Glutamatergic neuron (in vitro differentiated cells): Measurements from ENCODE around the gene OCLN. TPM values are rescaled to one million over a fixed set of nuclear protein-coding genes. Genes with fewer than 3 reads are reported as not detected.
"Not testable (repeated sequence)": the region's sequence is repeated elsewhere in the genome, so short reads cannot be mapped to it uniquely, and the experiment has no call there.

Experiments used
- DNase-seq: peaks from one replicate; pipeline ENCODE4 v3.0.0; 2022
- H3K27ac Mint-ChIP-seq: one replicate; pipeline ENCODE4 v1.8.0; 2020; ENCODE audit warnings: mild to moderate bottlenecking, mixed read lengths, inconsistent platforms; ENCODE audit not compliant: unreplicated experiment
- H3K27me3 Mint-ChIP-seq: one replicate; pipeline ENCODE4 v1.8.0; 2020; ENCODE audit warnings: mild to moderate bottlenecking, moderate library complexity, mixed read lengths, inconsistent platforms; ENCODE audit not compliant: unreplicated experiment
- H3K36me3 Mint-ChIP-seq: one replicate; pipeline ENCODE4 v1.8.0; 2020; ENCODE audit warnings: mild to moderate bottlenecking, mixed read lengths, inconsistent platforms; ENCODE audit not compliant: unreplicated experiment
- H3K4me1 Mint-ChIP-seq: one replicate; pipeline ENCODE4 v1.8.0; 2020; ENCODE audit warnings: mild to moderate bottlenecking, low read depth, mixed read lengths, inconsistent platforms; ENCODE audit not compliant: unreplicated experiment
- H3K4me3 Mint-ChIP-seq: one replicate; pipeline ENCODE4 v1.8.0; 2020; ENCODE audit warnings: mild to moderate bottlenecking, mixed read lengths, inconsistent platforms; ENCODE audit not compliant: unreplicated experiment
- H3K9me3 Mint-ChIP-seq: one replicate; pipeline ENCODE4 v1.8.0; 2020; ENCODE audit warnings: mild to moderate bottlenecking, moderate library complexity, mixed read lengths, inconsistent platforms; ENCODE audit not compliant: unreplicated experiment
- CTCF ChIP-seq: fragments of 200-600 bp; sonication (generic); IDR thresholded peaks from one replicate; pipeline ENCODE4 v1.5.0; 2021; ENCODE audit not compliant: partially characterized antibody, unreplicated experiment
- total RNA-seq: library from RNA; stranded (reverse); fragmentation: NEBNext Ultra II Directional; extraction: Animal tissue kit (Norgen Biotek cat#: 25700); gene quantifications from one replicate; pipeline ENCODE4 v1.2.1, GENCODE V29; 2021; ENCODE audit not compliant: unreplicated experiment

OCLN gene
- total RNA-seq, 1 donor from 2014 or later, result 4.3 TPM

GRCh38 chr5:69451941-69452647, 40.5 kb upstream of the OCLN start:
- DNase-seq, result no peak
- Mint-ChIP-seq H3K4me3 (no peak overlapping the region), H3K27ac (no peak overlapping the region), H3K9me3 (peaks cover 1% of the 10 kb centered on the region), H3K36me3 (no peaks in the 10 kb centered on the region), H3K27me3 (no peaks in the 10 kb centered on the region), H3K4me1 (no peaks in the 10 kb centered on the region)
- TF ChIP-seq CTCF, result no peak

- H3K36me3 Mint-ChIP-seq, DNase-seq, H3K4me3 Mint-ChIP-seq, H3K27ac Mint-ChIP-seq, H3K9me3 Mint-ChIP-seq, H3K27me3 Mint-ChIP-seq, H3K4me1 Mint-ChIP-seq: not testable (repeated sequence)
Observed at GRCh38 chr5:69453487-69453886, 39.1 kb upstream of the OCLN start.

- DNase-seq, result no peak
- peaks cover 1% of the 10 kb centered on the region for H3K9me3 Mint-ChIP-seq
- peak overlapping the region; percentile 12 for H3K27ac Mint-ChIP-seq
- H3K27me3 Mint-ChIP-seq, result no peaks in the 10 kb centered on the region
- no peaks in the 10 kb centered on the region for H3K4me1 Mint-ChIP-seq
- H3K4me3 Mint-ChIP-seq, result no peak overlapping the region
- TF ChIP-seq CTCF, result no peak
- no peaks in the 10 kb centered on the region for H3K36me3 Mint-ChIP-seq
Observed at GRCh38 chr5:69454460-69455249, 37.9 kb upstream of the OCLN start.

DNA sequence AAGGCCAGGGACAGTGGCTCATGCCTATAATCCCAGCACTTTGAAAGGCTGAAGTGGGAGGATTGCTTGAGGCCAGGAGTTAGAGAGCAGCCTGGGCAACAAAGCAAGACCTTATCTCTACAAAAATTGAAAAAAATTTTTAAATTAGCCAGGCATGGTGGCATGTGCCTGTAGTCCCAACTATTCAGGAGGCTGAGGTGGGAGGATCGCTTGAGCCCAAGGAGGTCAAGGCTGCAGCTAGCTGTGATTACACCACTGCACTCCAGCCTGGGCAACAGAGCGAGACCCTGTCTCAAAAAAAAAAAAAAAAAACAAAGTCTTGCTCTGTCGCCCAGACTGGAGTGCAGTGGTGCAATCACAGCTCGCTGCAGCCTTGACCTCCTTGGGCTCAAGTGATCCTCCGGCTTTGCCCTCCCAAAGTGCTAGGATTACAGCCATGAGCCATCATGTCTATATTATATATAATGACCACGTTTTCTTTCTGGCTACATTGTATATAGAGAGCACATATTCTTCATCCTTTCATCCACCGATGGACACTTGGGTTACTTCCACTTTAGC, 37.1 kb upstream of the OCLN start:
- not testable (repeated sequence) for H3K4me3 Mint-ChIP-seq, H3K27me3 Mint-ChIP-seq, H3K9me3 Mint-ChIP-seq, H3K27ac Mint-ChIP-seq, H3K36me3 Mint-ChIP-seq, DNase-seq, H3K4me1 Mint-ChIP-seq

- DNase-seq, result no peak
- Mint-ChIP-seq H3K36me3 (no peaks in the 10 kb centered on the region), H3K9me3 (no peaks in the 10 kb centered on the region), H3K4me1 (no peaks in the 10 kb centered on the region), H3K4me3 (no peak overlapping the region), H3K27me3 (no peaks in the 10 kb centered on the region), H3K27ac (no peak overlapping the region)
- TF ChIP-seq CTCF, result no peak
Observed at GRCh38 chr5:69462170-69462569, 30.4 kb upstream of the OCLN start.

DNA sequence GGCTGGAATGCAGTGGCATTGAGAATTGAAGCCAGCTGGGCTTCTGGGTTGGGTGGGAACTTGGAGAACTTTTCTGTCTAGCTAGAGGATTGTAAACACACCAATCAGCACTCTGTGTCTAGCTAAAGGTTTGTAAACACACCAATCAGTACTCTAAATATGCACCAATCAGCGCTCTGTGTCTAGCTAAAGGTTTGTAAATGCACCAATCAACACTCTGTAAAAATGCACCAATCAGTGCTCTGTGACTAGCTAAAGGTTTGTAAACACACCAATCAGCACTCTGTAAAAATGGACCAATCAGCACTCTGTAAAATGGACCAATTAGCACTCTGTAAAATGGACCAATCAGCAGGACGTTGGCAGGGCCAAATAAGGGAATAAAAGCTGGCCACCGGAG, 26.2 kb upstream of the OCLN start:
- H3K4me1 Mint-ChIP-seq, H3K27me3 Mint-ChIP-seq, H3K36me3 Mint-ChIP-seq, H3K4me3 Mint-ChIP-seq, H3K27ac Mint-ChIP-seq, DNase-seq, H3K9me3 Mint-ChIP-seq: not testable (repeated sequence)
